Keratinocyte (primary cell): ENCODE data around the gene PRKCA. TPM values are rescaled to one million over a fixed set of nuclear protein-coding genes. Genes with fewer than 3 reads are reported as not detected.

Experiments used
- DNase-seq: peaks from one replicate; pipeline ENCODE4 v3.0.0-alpha.2; 2011; ENCODE audit warnings: low read depth, missing footprints, low spot score
- FAIRE-seq: peaks from 2 replicates; lab custom pipeline; 2011; peaks lifted over from hg19 to GRCh38; lab: Jason Lieb, UNC
- H2AFZ ChIP-seq: 2 replicates; pipeline ENCODE4 v1.6.0; 2012; ENCODE audit warnings: low read length, control low read depth, inconsistent platforms; ENCODE audit not compliant: control insufficient read depth
- H3K27ac ChIP-seq: 2 replicates; pipeline ENCODE4 v1.5.1; 2011; ENCODE audit warnings: low read length; ENCODE audit not compliant: control insufficient read depth, insufficient read depth
- H3K27me3 ChIP-seq: 3 replicates; pipeline ENCODE4 v1.6.0; 2011; ENCODE audit warnings: low read length; ENCODE audit not compliant: control insufficient read depth, insufficient read depth; ENCODE audit errors: extremely low read depth
- H3K36me3 ChIP-seq, 2 experiments: 2 replicates in 1 of 2; 3 replicates in 1 of 2; pipeline ENCODE4 v1.5.1; 2011; ENCODE audit warnings: low read length in 2 of 2, mild to moderate bottlenecking in 1 of 2; ENCODE audit not compliant: control insufficient read depth in 2 of 2, insufficient read depth in 2 of 2; ENCODE audit errors: extremely low read depth in 1 of 2
- H3K4me1 ChIP-seq: 3 replicates; pipeline ENCODE4 v1.5.1; 2011; ENCODE audit warnings: low read length; ENCODE audit not compliant: control insufficient read depth, insufficient read depth; ENCODE audit errors: extremely low read depth
- H3K4me2 ChIP-seq: 3 replicates; pipeline ENCODE4 v1.6.0; 2011; ENCODE audit warnings: low read depth, low read length; ENCODE audit not compliant: control insufficient read depth, insufficient read depth; ENCODE audit errors: extremely low read depth
- H3K4me3 ChIP-seq, 3 experiments: fragments of 200-600 bp in 1 of 3; sonication (generic) in 1 of 3; 2 replicates in 2 of 3; 3 replicates in 1 of 3; pipeline ENCODE4 v1.5.1; 2011 to 2016; ENCODE audit warnings: low read length in 3 of 3, mild to moderate bottlenecking in 3 of 3, control low read depth in 2 of 3, inconsistent platforms in 1 of 3, low read depth in 1 of 3, mixed read lengths in 1 of 3, mixed run types in 1 of 3, moderate library complexity in 1 of 3; ENCODE audit not compliant: control insufficient read depth in 2 of 3, insufficient read depth in 2 of 3; ENCODE audit errors: extremely low read depth in 1 of 3
- H3K79me2 ChIP-seq: 2 replicates; pipeline ENCODE4 v1.6.0; 2012; ENCODE audit warnings: low read length; ENCODE audit not compliant: control insufficient read depth, insufficient read depth
- H3K9ac ChIP-seq: 3 replicates; pipeline ENCODE4 v1.6.0; 2011; ENCODE audit warnings: low read length; ENCODE audit not compliant: control insufficient read depth, insufficient read depth; ENCODE audit errors: extremely low read depth
- H3K9me1 ChIP-seq: 3 replicates; pipeline ENCODE4 v1.6.0; 2011; ENCODE audit warnings: low read length; ENCODE audit not compliant: control insufficient read depth, insufficient read depth; ENCODE audit errors: extremely low read depth
- H3K9me3 ChIP-seq: 2 replicates; pipeline ENCODE4 v1.5.1; 2012; ENCODE audit warnings: low read depth, low read length; ENCODE audit not compliant: control insufficient read depth
- H4K20me1 ChIP-seq: 3 replicates; pipeline ENCODE4 v1.6.0; 2011; ENCODE audit warnings: low read length; ENCODE audit not compliant: control insufficient read depth, insufficient read depth; ENCODE audit errors: extremely low read depth
- EZH2 ChIP-seq: IDR thresholded peaks from one replicate; pipeline ENCODE4 v1.6.1; 2012; ENCODE audit warnings: inconsistent platforms, mild to moderate bottlenecking, low read length, moderate library complexity
- dilution Hi-C: fragments of 300-500 bp; cut with MboI; formaldehyde crosslinking; loops from one replicate; pipeline ENCODE4 v1.7.0; 2020; ENCODE audit warnings: low sequenced_read_pairs; ENCODE audit not compliant: extremely low pct_ligation_motif_present
- polyA plus RNA-seq, 5 experiments: library from polyadenylated mRNA; depleted of rRNA in 3 of 5; stranded (reverse) in 3 of 5; stranded (forward) in 1 of 5; unstranded in 1 of 5; fragments of >200 nt; gene quantifications; 1 replicate in 1 of 5; 2 replicates in 3 of 5; 3 replicates in 1 of 5; pipeline versions ENCODE4 v1.2.1 to v1.2.3, GENCODE V29; 2011 to 2012; ENCODE audit warnings: missing spikeins in 2 of 5, low read depth in 1 of 5, low replicate concordance in 1 of 5
- TF ChIP-seq, protein P1 (sequence below), 3 experiments: IDR thresholded peaks in 1 of 3; conservative IDR thresholded peaks in 1 of 3; optimal IDR thresholded peaks in 1 of 3; 2 replicates in 2 of 3; 3 replicates in 1 of 3; pipeline versions ENCODE3 to v1.5.1; 2011; ENCODE audit warnings: low read length in 3 of 3, mild to moderate bottlenecking in 3 of 3, moderate library complexity in 2 of 3, control low read depth in 1 of 3, inconsistent platforms in 1 of 3; ENCODE audit not compliant: insufficient read depth in 2 of 3; ENCODE audit errors: extremely low read depth in 1 of 3

PRKCA gene
- polyA plus RNA-seq, 1 donor (not counting 4 experiments of a cell fraction or from before 2014, with no cell fraction given): 3.6 TPM

DNA sequence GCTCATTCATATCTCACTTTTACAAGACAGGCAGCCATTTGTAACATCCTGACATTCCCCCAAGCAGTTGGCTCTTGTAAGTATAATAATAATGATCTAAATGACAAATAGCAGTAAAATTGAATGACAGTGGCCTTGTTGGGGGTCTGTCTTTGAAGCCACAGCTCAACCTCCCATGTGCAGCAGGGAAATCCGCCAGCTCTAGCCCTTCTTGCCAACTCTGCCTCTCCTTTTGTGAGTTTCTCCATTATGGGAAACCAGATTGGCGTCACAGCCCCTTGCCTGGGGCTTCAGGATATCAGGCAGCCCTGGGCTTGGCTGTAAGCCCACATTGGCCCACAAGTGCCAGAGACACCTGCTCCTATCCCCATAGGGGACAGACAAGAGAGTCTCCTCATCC, 462.1 kb downstream of the PRKCA start:
- H3K27me3 ChIP-seq: no peaks in the 10 kb centered on the region
- H3K4me3 ChIP-seq: no peak overlapping the region
- no peaks in the 10 kb centered on the region for H3K36me3 ChIP-seq
- H3K9ac ChIP-seq: no peak overlapping the region
- no peaks in the 10 kb centered on the region for H4K20me1 ChIP-seq
- FAIRE-seq (no peak), DNase-seq (no peak)
- H3K4me2 ChIP-seq: no peak overlapping the region
- H3K27ac ChIP-seq: no peak overlapping the region
- no peaks in the 10 kb centered on the region for H3K79me2 ChIP-seq
- H3K9me1 ChIP-seq: no peaks in the 10 kb centered on the region
- H3K9me3 ChIP-seq: no peaks in the 10 kb centered on the region
- no peaks in the 10 kb centered on the region for H3K4me1 ChIP-seq
- dilution Hi-C loops: no loop called here
- no peak overlapping the region for H2AFZ ChIP-seq
- TF ChIP-seq EZH2: no peak
- TF ChIP-seq, protein P1, sequence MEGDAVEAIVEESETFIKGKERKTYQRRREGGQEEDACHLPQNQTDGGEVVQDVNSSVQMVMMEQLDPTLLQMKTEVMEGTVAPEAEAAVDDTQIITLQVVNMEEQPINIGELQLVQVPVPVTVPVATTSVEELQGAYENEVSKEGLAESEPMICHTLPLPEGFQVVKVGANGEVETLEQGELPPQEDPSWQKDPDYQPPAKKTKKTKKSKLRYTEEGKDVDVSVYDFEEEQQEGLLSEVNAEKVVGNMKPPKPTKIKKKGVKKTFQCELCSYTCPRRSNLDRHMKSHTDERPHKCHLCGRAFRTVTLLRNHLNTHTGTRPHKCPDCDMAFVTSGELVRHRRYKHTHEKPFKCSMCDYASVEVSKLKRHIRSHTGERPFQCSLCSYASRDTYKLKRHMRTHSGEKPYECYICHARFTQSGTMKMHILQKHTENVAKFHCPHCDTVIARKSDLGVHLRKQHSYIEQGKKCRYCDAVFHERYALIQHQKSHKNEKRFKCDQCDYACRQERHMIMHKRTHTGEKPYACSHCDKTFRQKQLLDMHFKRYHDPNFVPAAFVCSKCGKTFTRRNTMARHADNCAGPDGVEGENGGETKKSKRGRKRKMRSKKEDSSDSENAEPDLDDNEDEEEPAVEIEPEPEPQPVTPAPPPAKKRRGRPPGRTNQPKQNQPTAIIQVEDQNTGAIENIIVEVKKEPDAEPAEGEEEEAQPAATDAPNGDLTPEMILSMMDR (optimal IDR thresholded peaks at IDR 0.05 in 1 of 3, IDR thresholded peaks at IDR 0.05 in 1 of 3, conservative IDR thresholded peaks at IDR 0.05 in 1 of 3; ENCODE audit: extremely low read depth in 1 of 3, insufficient read depth in 2 of 3, low read length in 3 of 3): no peak

DNA sequence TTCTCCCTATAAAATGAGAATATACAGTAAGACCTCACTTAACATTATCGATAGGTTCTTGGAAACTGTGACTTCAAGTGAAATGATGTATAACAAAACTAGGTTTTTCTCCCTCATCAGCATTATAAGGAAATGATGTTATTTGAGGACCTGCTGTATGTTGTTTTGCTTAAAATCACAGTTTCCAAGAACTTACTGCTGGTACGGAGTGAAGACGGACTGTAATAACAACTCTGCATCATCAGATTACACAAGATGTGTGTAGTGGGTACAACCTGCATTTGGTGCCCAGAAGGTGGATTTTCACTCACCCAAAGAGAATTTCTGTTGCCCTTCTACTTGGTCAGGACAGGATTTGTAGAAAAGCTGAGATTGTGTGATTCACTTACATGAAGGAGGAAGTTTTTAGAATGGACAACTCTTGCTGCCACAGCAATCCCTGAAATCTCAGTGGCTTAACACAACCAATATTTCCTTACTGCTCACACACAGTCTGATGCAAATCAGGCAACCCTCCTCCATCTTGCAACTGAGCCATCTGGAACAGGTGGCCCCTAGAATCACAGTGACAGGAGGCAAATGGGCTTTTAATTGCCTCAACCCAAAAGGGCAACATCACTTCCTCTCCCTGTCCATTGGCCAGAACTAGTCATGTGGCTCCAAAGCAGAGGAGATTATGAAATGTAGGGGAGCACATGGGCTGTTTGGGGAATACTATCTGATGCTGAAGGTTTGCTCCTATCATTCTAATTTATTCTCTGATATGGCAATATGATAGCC, 464.9 kb downstream of the PRKCA start:
- dilution Hi-C loops: no loop called here
- no peak overlapping the region for H2AFZ ChIP-seq
- no peaks in the 10 kb centered on the region for H4K20me1 ChIP-seq
- H3K4me1 ChIP-seq: no peaks in the 10 kb centered on the region
- no peaks in the 10 kb centered on the region for H3K27me3 ChIP-seq
- no peaks in the 10 kb centered on the region for H3K36me3 ChIP-seq
- no peak overlapping the region for H3K4me2 ChIP-seq
- FAIRE-seq (no peak), DNase-seq (no peak)
- H3K9ac ChIP-seq: no peak overlapping the region
- H3K9me3 ChIP-seq: no peaks in the 10 kb centered on the region
- H3K27ac ChIP-seq: no peak overlapping the region
- no peak for TF ChIP-seq EZH2
- TF ChIP-seq, protein P1 (optimal IDR thresholded peaks at IDR 0.05 in 1 of 3, IDR thresholded peaks at IDR 0.05 in 1 of 3, conservative IDR thresholded peaks at IDR 0.05 in 1 of 3; ENCODE audit: extremely low read depth in 1 of 3, insufficient read depth in 2 of 3, low read length in 3 of 3): no peak
- H3K79me2 ChIP-seq: no peaks in the 10 kb centered on the region
- no peak overlapping the region for H3K4me3 ChIP-seq
- no peaks in the 10 kb centered on the region for H3K9me1 ChIP-seq
